OCI-LY1 (cell line): ENCODE data around the gene MYO10.

Experiments used
- CTCF ChIP-seq: fragments of 200-600 bp; sonication (generic), shearing (Covaris generic); IDR thresholded peaks from 2 replicates; pipeline ENCODE4 v1.5.1; 2017; ENCODE audit warnings: mild to moderate bottlenecking, antibody characterized with exemption, low read length, moderate library complexity, mixed read lengths
- EZH2 ChIP-seq: fragments of 200-600 bp; sonication (generic), shearing (Covaris generic); IDR thresholded peaks from 2 replicates; pipeline ENCODE4 v1.8.0; 2017; ENCODE audit warnings: borderline replicate concordance, mixed run types, mild to moderate bottlenecking, antibody characterized with exemption, low read length, moderate library complexity, mixed read lengths

GRCh38 chr5:16933337-16933736, 2.8 kb downstream of the MYO10 start:
- no peak for TF ChIP-seq CTCF
- no peak for TF ChIP-seq EZH2
